ENCODE data around the gene RAMP1. TPM values are rescaled to one million over a fixed set of nuclear protein-coding genes. Genes with fewer than 3 reads are reported as not detected.

RAMP1 gene
- total RNA-seq, 1 donor from 2014 or later = 17.6 TPM

DNA sequence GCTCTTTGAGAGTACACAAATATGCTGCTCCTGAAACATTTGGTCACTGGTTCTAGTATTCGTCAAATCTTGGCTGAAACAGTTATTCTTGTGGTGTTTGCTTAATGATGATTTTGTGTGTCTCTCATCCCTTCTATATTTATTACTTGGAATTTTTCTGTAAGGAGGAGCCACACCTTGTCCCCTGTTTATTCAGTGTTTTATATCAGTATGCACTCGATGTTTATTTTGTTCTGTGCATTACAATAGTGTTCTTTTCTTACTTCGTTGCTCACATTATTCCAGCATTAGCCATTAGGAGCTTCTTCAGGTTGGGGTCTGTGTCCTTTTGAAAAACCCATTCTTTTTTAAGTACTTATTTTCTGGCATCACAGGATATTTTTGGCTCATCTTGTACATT lies 5.1 kb upstream of the RAMP1 start:
- H3K4me3 Mint-ChIP-seq = no peak overlapping the region
- intact Hi-C loops (cut with micrococcal nuclease) = loop anchor here (10.0 kb wide), 2 partner anchors 161 to 281 kb away; partner anchors contain the start of gene KLHL30
- peaks cover 48% of the 10 kb centered on the region for H3K27me3 Mint-ChIP-seq
- H3K4me1 Mint-ChIP-seq = peaks cover 8% of the 10 kb centered on the region
- H3K27ac Mint-ChIP-seq = no peak overlapping the region
- no peaks in the 10 kb centered on the region for H3K36me3 Mint-ChIP-seq (ENCODE audit: low read depth)
- no peaks in the 10 kb centered on the region for H3K9me3 Mint-ChIP-seq
- peak; percentile 37 for DNase-seq

DNA sequence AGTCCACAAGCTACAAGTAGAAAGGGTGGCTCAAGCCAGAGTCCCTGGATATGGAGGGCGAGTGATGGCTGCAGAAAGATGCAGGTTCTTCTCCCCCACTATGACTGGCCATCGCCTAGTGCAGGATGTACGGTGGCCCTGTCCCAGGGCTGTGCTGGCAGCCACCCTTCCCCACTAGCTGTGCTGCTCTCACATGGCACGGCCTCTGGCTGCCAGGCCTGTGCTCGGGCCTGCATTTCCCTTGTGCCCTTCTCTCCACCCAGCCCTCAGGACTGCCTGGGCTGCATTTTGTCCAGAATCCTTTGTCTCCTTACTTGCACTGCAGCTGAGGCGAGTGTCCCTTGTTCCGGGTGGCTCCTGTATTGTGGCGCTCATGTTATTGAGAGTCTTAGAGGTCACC lies 1.6 kb upstream of the RAMP1 start:
- no peak overlapping the region for H3K4me3 Mint-ChIP-seq
- intact Hi-C loops (cut with micrococcal nuclease) = loop anchor here (1.0 to 10.0 kb wide), 6 partner anchors 41 to 406 kb away; partner anchors contain the start of gene KLHL30
- no peaks in the 10 kb centered on the region for H3K36me3 Mint-ChIP-seq (ENCODE audit: low read depth)
- DNase-seq = peak; percentile 45
- peaks cover 12% of the 10 kb centered on the region for H3K4me1 Mint-ChIP-seq
- H3K27me3 Mint-ChIP-seq = peaks cover 55% of the 10 kb centered on the region
- no peaks in the 10 kb centered on the region for H3K9me3 Mint-ChIP-seq
- no peak overlapping the region for H3K27ac Mint-ChIP-seq

DNA sequence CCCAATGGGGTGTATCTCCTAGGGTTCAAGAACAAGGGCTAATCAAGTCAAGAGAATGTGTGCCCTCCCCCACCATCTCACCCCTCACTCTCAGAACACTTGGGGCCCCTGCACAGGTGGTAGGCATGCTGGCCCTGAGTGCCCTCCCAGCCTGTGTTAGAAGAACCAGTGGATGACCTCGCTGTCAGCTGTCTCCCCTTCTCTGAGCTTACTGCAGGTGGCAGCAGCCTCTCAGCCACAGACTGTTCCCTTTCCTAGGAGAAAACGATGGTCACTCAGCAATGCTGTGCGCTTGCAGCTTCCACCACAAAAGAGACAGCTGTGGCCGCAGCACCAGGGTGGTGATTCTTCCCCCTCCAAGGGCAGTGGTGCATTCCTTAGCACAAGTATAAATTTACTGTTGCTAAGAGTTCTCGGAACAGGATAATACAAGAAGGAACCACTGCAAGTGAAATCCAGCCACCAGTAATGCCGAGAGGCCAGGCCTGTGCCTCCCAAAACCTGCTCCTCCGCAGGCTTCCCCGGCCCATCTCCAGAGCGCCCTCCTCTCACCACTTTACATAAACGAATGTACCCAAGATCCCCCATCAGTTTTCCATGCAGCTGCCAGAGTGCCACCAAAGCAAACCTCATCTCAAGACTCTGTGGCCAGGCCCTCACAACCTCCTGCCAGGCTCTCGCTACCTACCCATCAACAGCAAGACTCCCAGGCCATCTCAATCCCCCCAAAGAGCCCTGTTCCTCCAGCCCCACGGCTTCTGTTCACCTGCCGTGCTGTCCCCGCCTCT lies 935 bp upstream of the RAMP1 start:
- H3K27ac Mint-ChIP-seq = peak overlapping the region; percentile 30
- H3K27me3 Mint-ChIP-seq = peaks cover 52% of the 10 kb centered on the region
- no peaks in the 10 kb centered on the region for H3K9me3 Mint-ChIP-seq
- H3K4me1 Mint-ChIP-seq = peaks cover 12% of the 10 kb centered on the region
- intact Hi-C loops (cut with micrococcal nuclease) = loop anchor here (1.0 to 10.0 kb wide), 6 partner anchors 40 to 405 kb away; partner anchors contain the start of gene KLHL30
- peak; percentile 87 for DNase-seq
- H3K36me3 Mint-ChIP-seq (ENCODE audit: low read depth) = no peaks in the 10 kb centered on the region
- H3K4me3 Mint-ChIP-seq = peak overlapping the region; percentile 65

DNA sequence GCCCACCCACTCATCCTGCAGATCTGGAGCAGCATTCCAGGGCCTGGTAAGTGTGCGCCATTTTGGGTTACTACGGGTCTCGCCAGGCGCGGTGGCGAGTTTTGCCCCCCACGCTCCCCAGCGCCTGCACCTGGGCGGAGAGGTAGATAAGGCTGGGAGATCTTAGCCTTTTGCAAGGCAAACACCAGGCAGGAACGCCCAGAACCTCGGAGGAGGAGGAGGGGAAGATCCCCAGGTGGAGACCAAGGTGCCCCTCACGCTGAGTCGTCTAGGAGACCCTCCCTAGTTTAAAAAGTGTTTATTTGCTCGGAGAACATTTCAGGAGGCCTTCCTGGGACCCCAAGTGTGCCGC lies 365 bp upstream of the RAMP1 start:
- Mint-ChIP-seq H3K9me3 (no peaks in the 10 kb centered on the region), H3K4me1 (peaks cover 12% of the 10 kb centered on the region), H3K27me3 (peaks cover 50% of the 10 kb centered on the region), H3K27ac (peak overlapping the region; percentile 0), H3K36me3 (ENCODE audit: low read depth) (no peaks in the 10 kb centered on the region), H3K4me3 (peak overlapping the region; percentile 65)
- no peak for DNase-seq
- intact Hi-C loops (cut with micrococcal nuclease) = loop anchor here (2.0 to 10.0 kb wide), 4 partner anchors 40 to 276 kb away; partner anchors contain the start of gene KLHL30

DNA sequence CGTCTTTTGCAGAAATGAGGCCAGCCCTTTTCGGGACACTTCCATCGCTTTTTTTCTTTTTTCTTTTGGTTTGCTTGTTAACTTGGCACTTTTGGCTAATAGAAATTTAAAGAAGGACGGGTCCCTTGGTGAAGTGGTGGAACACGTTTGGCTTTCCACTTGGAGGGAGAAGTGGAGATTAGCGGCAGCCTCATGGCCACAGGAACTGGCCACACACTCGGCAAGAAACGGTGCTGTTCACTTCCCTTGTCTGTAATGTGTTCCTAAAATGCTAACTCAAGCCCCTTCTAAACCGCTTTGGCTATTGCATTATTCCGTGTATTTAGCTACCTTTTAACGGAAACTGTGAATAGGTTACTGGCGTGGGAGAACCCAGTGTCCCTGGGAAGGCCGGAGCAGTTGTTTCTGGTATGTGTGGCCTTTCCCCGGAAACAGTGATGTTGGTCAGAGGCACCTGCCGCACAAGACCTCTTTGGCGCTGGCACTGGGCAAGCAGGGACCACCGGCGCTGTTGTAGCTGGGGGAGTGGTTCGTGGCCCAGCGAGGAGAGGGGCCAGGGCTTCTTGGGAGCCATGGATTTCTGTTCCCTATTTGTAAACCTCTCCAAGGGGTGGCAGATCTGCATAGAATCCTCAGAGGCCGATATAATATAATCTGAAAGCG lies 981 bp downstream of the RAMP1 start:
- no peak for DNase-seq
- Mint-ChIP-seq H3K9me3 (no peaks in the 10 kb centered on the region), H3K27ac (no peak overlapping the region), H3K4me1 (peaks cover 17% of the 10 kb centered on the region), H3K36me3 (ENCODE audit: low read depth) (no peaks in the 10 kb centered on the region), H3K4me3 (peak overlapping the region; percentile 81), H3K27me3 (peaks cover 41% of the 10 kb centered on the region)
- intact Hi-C loops (cut with micrococcal nuclease) = no loop called here

DNA sequence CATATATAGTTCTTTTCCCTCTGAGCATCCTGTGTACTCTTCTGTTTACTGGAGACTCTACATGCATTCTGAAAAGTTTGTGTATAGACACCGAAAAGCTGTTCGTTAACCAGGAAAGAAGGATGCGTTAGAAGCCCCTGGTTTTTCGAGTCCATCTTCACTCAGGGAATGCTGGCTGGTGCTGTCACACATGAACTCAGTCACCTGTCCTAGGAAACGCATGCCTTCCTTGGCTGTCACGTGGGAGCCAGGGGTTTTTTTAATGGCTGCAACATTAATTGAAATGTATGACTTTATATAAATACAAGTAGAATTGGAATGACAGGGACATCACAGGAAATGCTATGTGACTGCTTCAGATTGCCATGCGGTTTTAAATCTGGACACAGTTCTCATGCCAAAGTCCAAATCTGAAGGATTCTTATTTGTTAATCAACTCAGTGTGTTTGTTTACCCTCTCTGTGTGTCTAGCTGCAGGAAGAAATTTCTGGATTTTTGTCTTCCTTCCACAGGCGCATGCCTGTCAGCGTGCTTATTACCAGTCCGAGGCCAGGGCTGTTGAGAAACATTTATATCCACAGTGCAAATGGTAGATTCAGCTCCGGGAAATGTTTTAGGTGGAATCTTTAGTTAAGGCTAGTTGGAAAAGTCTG lies 2.6 kb downstream of the RAMP1 start:
- Mint-ChIP-seq H3K4me1 (peaks cover 19% of the 10 kb centered on the region), H3K4me3 (no peak overlapping the region), H3K9me3 (no peaks in the 10 kb centered on the region), H3K27me3 (peaks cover 31% of the 10 kb centered on the region), H3K27ac (no peak overlapping the region), H3K36me3 (ENCODE audit: low read depth) (no peaks in the 10 kb centered on the region)
- intact Hi-C loops (cut with micrococcal nuclease) = no loop called here
- DNase-seq = no peak

DNA sequence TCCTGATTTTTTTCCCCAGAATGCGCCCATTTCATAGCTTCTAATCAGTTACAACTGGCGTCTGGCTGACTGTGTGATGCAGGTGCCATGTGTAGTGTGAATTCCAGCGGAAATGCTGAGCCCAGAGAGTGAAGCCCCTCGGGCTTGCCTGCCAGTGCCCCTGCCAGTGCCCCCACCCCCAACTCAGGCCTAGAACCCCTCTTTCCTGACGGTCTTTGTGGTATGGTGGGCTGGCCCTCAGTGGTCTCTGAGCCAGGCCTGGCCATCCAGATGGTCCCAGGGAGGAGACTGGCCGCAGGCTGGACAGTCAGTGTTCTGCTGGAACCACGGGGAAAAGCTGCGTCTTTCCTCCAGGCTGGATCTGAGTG lies 3.1 kb downstream of the RAMP1 start:
- no peak for DNase-seq
- no peaks in the 10 kb centered on the region for H3K9me3 Mint-ChIP-seq
- no peak overlapping the region for H3K4me3 Mint-ChIP-seq
- peaks cover 33% of the 10 kb centered on the region for H3K27me3 Mint-ChIP-seq
- H3K36me3 Mint-ChIP-seq (ENCODE audit: low read depth) = no peaks in the 10 kb centered on the region
- H3K4me1 Mint-ChIP-seq = peaks cover 19% of the 10 kb centered on the region
- intact Hi-C loops (cut with micrococcal nuclease) = no loop called here
- H3K27ac Mint-ChIP-seq = no peak overlapping the region

DNA sequence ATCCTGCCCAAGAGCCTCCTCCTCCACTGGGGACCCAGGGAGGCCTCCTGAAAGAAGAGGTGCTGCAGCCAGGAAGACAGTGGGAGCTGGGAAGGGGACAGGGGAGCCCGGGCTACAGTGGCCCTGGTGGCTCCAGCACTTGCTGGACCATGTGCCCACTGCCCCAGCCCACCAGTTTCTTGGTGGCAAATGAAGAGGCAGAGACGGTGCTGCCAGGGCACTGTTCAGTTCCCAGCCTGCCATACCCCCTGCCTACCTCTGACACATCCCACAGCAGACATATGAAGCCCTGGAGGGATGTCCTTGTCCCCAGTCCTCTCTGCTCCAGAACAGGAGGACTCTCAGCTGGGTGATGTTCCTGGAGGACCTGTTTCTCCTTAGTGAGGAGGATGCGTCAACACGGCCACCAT lies 3.7 kb downstream of the RAMP1 start:
- Mint-ChIP-seq H3K9me3 (no peaks in the 10 kb centered on the region), H3K27ac (no peak overlapping the region), H3K27me3 (peaks cover 31% of the 10 kb centered on the region), H3K4me3 (no peak overlapping the region), H3K36me3 (ENCODE audit: low read depth) (no peaks in the 10 kb centered on the region), H3K4me1 (peaks cover 19% of the 10 kb centered on the region)
- intact Hi-C loops (cut with micrococcal nuclease) = no loop called here
- no peak for DNase-seq

DNA sequence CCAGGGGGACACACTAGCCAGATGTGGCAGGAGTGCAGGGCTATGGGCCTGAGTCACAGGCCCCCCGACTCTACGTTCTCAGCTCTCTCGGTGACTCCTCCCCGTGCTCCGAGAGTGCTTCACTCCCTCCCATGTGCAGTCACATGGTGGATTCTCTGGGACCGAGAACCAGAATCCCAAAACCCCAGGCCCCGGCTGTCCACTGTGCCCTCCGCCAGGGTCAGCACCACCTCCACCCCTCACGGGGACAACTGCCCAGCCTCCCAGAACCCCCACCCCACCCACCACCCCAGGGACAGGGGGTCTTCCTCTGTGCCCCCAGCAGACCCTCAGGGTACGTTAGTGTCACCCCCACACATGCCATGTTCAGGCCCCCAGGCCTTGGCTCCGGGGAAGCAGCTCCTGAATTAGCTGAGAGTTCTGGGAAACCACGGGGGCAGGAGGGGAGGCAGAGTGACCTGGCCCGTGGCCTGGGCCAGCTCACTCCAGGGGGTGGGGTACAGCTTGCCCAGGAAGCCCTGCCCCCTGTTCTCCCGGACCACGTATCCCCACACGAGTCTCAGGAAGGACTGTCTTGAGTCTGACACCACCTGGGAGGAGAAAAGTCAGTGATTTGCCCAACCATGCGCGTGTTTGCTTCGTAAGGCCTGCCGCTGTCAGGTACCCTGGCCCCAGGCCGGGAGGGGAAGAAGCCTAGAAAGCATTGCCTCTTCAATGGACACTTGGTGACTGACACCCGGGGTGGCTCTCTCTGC lies 4.4 kb downstream of the RAMP1 start:
- Mint-ChIP-seq H3K9me3 (no peaks in the 10 kb centered on the region), H3K4me1 (peaks cover 17% of the 10 kb centered on the region), H3K4me3 (no peak overlapping the region), H3K27me3 (peaks cover 30% of the 10 kb centered on the region), H3K27ac (no peak overlapping the region), H3K36me3 (ENCODE audit: low read depth) (no peaks in the 10 kb centered on the region)
- intact Hi-C loops (cut with micrococcal nuclease) = no loop called here
- DNase-seq = no peak

DNA sequence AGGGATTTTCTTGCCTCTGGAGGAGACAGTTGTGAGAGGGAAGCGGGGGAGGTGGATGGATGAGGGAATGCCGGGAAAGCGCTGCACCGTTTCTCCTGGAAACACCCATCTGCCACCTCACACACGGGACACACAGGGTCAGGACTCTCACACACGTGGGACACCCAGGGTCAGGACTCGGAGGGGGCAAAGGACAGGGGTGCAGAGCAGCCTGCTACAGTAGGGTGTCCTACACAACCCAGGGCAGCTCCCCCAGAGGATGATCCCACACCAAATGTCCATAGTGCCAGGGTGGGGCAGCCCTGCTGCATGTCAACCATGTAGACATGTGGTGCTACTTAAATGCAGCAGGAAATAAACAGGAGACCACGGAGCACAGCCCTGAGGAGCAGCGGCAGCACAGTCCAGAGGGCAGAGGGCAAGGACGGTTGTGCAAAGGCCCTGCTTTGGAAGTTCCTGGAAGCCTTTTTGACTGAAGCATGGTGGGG lies 5.1 kb downstream of the RAMP1 start:
- Mint-ChIP-seq H3K36me3 (ENCODE audit: low read depth) (no peaks in the 10 kb centered on the region), H3K27me3 (peaks cover 34% of the 10 kb centered on the region)
- no peak for DNase-seq

DNA sequence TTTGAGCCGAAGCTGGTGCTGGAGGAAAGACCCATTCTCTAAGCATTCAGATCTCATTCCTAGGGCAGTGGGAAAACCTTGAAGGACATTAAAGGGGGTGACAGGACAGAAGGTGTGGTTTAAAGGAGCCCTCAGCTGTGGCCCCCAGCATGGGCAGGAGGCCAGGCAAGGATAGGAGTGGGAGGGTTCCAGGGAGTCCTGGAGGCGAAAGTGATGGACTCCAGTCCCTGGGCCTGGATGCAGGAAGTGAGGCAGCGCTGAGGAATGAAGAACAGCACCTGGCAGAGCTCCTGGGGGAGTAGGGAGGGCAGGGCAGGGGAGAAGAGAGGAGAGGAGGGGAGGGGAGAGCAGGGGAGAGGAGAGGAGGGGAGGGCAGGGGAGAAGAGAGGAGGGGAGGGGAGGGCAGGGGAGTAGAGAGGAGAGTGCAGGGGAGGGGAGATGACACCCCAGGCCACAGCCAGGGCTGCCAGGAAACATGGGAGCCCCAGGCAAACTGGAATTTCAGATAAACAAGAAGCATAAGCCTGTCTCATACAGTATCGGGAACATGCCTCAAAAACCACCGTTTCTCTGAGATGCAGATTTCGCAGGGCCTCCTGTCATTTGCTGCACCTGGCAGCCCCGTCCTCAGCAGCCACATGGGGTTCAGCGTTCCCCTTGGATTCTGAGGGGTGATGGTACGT lies 5.7 kb downstream of the RAMP1 start:
- H3K27me3 Mint-ChIP-seq = peaks cover 35% of the 10 kb centered on the region
- no peaks in the 10 kb centered on the region for H3K9me3 Mint-ChIP-seq
- peaks cover 22% of the 10 kb centered on the region for H3K4me1 Mint-ChIP-seq
- no peak overlapping the region for H3K27ac Mint-ChIP-seq
- DNase-seq = no peak
- H3K4me3 Mint-ChIP-seq = no peak overlapping the region
- no peaks in the 10 kb centered on the region for H3K36me3 Mint-ChIP-seq (ENCODE audit: low read depth)
- intact Hi-C loops (cut with micrococcal nuclease) = no loop called here

More for the DNA sequence above, 5.1 kb downstream of the RAMP1 start:
- no peak overlapping the region for H3K4me3 Mint-ChIP-seq
- intact Hi-C loops (cut with micrococcal nuclease) = no loop called here
- H3K27ac Mint-ChIP-seq = no peak overlapping the region
- no peaks in the 10 kb centered on the region for H3K9me3 Mint-ChIP-seq
- H3K4me1 Mint-ChIP-seq = peaks cover 21% of the 10 kb centered on the region

DNA sequence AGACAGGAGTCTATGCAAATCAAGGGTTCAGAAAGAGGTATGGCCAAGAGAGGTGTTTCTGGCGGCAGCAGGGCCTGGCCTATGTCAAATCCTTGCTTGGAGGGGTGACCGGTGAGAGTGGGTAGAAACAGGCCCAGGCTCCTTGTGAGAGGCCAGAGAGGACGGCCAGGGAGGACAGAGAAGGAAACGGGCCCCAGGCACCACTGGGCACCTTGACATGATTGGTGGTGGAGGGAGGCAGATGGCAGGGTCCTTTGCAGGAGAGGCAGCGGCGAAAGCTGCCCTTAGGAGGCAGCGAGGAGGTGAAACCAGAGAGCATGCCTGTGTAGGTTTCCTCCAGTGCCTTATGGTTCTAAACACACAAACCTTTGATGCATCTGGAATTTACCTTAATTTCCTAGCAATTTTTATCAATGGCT lies 6.2 kb downstream of the RAMP1 start:
- H3K27ac Mint-ChIP-seq = no peak overlapping the region
- peaks cover 32% of the 10 kb centered on the region for H3K27me3 Mint-ChIP-seq
- no peak for DNase-seq
- no peaks in the 10 kb centered on the region for H3K9me3 Mint-ChIP-seq
- no peak overlapping the region for H3K4me3 Mint-ChIP-seq
- H3K36me3 Mint-ChIP-seq (ENCODE audit: low read depth) = no peaks in the 10 kb centered on the region
- intact Hi-C loops (cut with micrococcal nuclease) = no loop called here
- peaks cover 20% of the 10 kb centered on the region for H3K4me1 Mint-ChIP-seq

DNA sequence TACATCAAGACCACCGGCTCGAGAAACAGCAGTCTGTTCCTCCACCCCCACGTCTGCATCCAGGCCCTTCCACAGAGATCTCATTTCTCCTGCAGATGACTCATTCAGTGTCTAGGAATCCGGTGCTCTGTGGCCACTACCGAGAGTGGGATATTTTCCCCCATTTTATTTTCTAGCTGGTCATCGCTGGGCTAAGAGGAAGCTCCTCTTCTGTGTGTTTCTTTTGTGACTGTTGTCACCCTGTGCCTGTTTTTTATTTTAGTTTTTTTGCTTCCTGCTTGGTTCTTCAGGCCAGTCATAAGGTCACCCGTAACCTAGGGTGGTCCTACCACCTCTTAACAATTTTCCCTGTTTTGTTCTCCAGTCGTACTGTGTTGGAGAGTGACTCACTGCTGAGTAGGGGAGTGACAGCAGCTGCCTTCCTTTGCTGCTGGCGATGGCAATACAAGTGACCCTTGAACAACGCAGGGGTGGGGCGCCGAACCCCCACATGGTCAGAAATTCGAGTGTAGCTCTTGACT lies 6.7 kb downstream of the RAMP1 start:
- Mint-ChIP-seq H3K9me3 (no peaks in the 10 kb centered on the region), H3K27ac (no peak overlapping the region), H3K4me1 (peaks cover 24% of the 10 kb centered on the region), H3K36me3 (ENCODE audit: low read depth) (no peaks in the 10 kb centered on the region), H3K27me3 (peaks cover 28% of the 10 kb centered on the region), H3K4me3 (no peak overlapping the region)
- no peak for DNase-seq
- intact Hi-C loops (cut with micrococcal nuclease) = no loop called here

All from activated CD4-positive, alpha-beta T cell treated with anti-CD3 and anti-CD28 coated beads, Interleukin-2, amount 10 ng/mL, durations not matched to agents 24 days and 14 days (primary cell).